ENCODE results near the gene ATP2B3. TPM values are rescaled to one million over a fixed set of nuclear protein-coding genes. Genes with fewer than 3 reads are reported as not detected.

Gene ATP2B3
- total RNA-seq, 1 donor from 2014 or later, result 0.10 TPM

- no peak for DNase-seq (ENCODE audit: low spot score)
- TF ChIP-seq, protein P1, sequence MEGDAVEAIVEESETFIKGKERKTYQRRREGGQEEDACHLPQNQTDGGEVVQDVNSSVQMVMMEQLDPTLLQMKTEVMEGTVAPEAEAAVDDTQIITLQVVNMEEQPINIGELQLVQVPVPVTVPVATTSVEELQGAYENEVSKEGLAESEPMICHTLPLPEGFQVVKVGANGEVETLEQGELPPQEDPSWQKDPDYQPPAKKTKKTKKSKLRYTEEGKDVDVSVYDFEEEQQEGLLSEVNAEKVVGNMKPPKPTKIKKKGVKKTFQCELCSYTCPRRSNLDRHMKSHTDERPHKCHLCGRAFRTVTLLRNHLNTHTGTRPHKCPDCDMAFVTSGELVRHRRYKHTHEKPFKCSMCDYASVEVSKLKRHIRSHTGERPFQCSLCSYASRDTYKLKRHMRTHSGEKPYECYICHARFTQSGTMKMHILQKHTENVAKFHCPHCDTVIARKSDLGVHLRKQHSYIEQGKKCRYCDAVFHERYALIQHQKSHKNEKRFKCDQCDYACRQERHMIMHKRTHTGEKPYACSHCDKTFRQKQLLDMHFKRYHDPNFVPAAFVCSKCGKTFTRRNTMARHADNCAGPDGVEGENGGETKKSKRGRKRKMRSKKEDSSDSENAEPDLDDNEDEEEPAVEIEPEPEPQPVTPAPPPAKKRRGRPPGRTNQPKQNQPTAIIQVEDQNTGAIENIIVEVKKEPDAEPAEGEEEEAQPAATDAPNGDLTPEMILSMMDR (IDR thresholded peaks at IDR 0.05; ENCODE audit: unreplicated experiment), result no peak
- Mint-ChIP-seq H3K27ac (ENCODE audit: unreplicated experiment) (no peak overlapping the region), H3K4me3 (ENCODE audit: unreplicated experiment) (no peak overlapping the region), H3K4me1 (ENCODE audit: unreplicated experiment) (peaks cover 6% of the 10 kb centered on the region), H3K9me3 (ENCODE audit: unreplicated experiment) (no peaks in the 10 kb centered on the region), H3K27me3 (ENCODE audit: unreplicated experiment) (peaks cover 7% of the 10 kb centered on the region), H3K36me3 (ENCODE audit: low read depth, unreplicated experiment) (peaks cover 5% of the 10 kb centered on the region)
These were observed 12.1 kb upstream of the ATP2B3 start for GRCh38 chrX:153505361-153505760.

- H3K36me3 Mint-ChIP-seq (ENCODE audit: low read depth, unreplicated experiment), result no peaks in the 10 kb centered on the region
- peak; percentile 82 for DNase-seq (ENCODE audit: low spot score)
- no peaks in the 10 kb centered on the region for H3K27me3 Mint-ChIP-seq (ENCODE audit: unreplicated experiment)
- no peaks in the 10 kb centered on the region for H3K4me1 Mint-ChIP-seq (ENCODE audit: unreplicated experiment)
- peak overlapping the region; percentile 72 for H3K27ac Mint-ChIP-seq (ENCODE audit: unreplicated experiment)
- no peak overlapping the region for H3K4me3 Mint-ChIP-seq (ENCODE audit: unreplicated experiment)
- TF ChIP-seq, protein P1 (IDR thresholded peaks at IDR 0.05; ENCODE audit: unreplicated experiment), result peak; percentile 80
- H3K9me3 Mint-ChIP-seq (ENCODE audit: unreplicated experiment), result no peaks in the 10 kb centered on the region
These were observed 9.8 kb upstream of the ATP2B3 start for GRCh38 chrX:153507484-153508178.

DNA sequence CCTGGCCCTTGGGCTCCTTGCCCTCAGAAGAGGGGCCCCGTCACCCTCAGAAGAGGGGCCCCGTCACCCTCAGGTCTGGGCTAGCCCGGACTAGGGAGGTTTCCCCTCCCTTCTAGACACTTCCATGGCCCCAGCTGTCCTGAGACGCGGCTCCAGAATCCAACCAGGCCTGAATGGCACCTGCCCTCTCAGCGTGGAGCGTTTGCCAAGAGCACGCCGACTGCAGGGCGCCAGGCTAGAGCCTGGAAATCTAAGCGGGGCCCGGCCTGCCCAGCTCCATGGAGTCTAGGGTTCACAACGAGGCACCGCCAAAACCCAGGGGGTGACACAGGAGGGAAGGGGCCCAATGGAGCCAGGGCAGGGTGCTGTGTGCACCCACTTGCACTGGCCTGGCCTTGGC lies 7.8 kb upstream of the ATP2B3 start:
- no peaks in the 10 kb centered on the region for H3K4me1 Mint-ChIP-seq (ENCODE audit: unreplicated experiment)
- TF ChIP-seq, protein P1 (IDR thresholded peaks at IDR 0.05; ENCODE audit: unreplicated experiment), result no peak
- no peaks in the 10 kb centered on the region for H3K9me3 Mint-ChIP-seq (ENCODE audit: unreplicated experiment)
- no peak for DNase-seq (ENCODE audit: low spot score)
- H3K27ac Mint-ChIP-seq (ENCODE audit: unreplicated experiment), result no peak overlapping the region
- no peak overlapping the region for H3K4me3 Mint-ChIP-seq (ENCODE audit: unreplicated experiment)
- H3K36me3 Mint-ChIP-seq (ENCODE audit: low read depth, unreplicated experiment), result no peaks in the 10 kb centered on the region
- peaks cover 3% of the 10 kb centered on the region for H3K27me3 Mint-ChIP-seq (ENCODE audit: unreplicated experiment)

DNA sequence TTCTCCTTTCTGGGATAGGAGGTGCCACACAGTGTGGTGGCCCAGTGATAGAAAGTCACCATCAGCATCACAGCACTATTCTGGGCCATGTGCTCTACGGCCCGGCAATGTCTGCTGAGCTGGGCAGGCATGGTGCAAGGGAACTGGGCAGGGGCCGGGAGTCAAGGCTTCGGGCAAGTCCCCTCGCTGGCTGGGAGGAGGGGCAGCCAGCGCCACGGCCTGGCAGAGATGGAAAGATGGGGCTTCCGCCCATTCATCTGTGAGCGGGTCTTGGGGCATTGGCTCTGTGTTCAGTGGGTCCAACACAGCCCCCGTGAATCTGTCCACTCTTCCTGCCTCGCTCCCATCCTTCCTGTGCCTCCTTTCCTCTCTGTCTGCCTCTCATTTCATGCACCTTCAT lies 7.1 kb upstream of the ATP2B3 start:
- no peak overlapping the region for H3K27ac Mint-ChIP-seq (ENCODE audit: unreplicated experiment)
- no peaks in the 10 kb centered on the region for H3K4me1 Mint-ChIP-seq (ENCODE audit: unreplicated experiment)
- no peak overlapping the region for H3K4me3 Mint-ChIP-seq (ENCODE audit: unreplicated experiment)
- TF ChIP-seq, protein P1 (IDR thresholded peaks at IDR 0.05; ENCODE audit: unreplicated experiment), result no peak
- H3K36me3 Mint-ChIP-seq (ENCODE audit: low read depth, unreplicated experiment), result no peaks in the 10 kb centered on the region
- H3K9me3 Mint-ChIP-seq (ENCODE audit: unreplicated experiment), result no peaks in the 10 kb centered on the region
- H3K27me3 Mint-ChIP-seq (ENCODE audit: unreplicated experiment), result peaks cover 5% of the 10 kb centered on the region
- no peak for DNase-seq (ENCODE audit: low spot score)

GRCh38 chrX:153511784-153512500 lies 5.5 kb upstream of the ATP2B3 start:
- no peak for DNase-seq (ENCODE audit: low spot score)
- peaks cover 6% of the 10 kb centered on the region for H3K36me3 Mint-ChIP-seq (ENCODE audit: low read depth, unreplicated experiment)
- no peaks in the 10 kb centered on the region for H3K9me3 Mint-ChIP-seq (ENCODE audit: unreplicated experiment)
- peaks cover 4% of the 10 kb centered on the region for H3K4me1 Mint-ChIP-seq (ENCODE audit: unreplicated experiment)
- H3K27me3 Mint-ChIP-seq (ENCODE audit: unreplicated experiment), result peaks cover 14% of the 10 kb centered on the region
- TF ChIP-seq, protein P1 (IDR thresholded peaks at IDR 0.05; ENCODE audit: unreplicated experiment), result no peak
- no peak overlapping the region for H3K27ac Mint-ChIP-seq (ENCODE audit: unreplicated experiment)
- no peak overlapping the region for H3K4me3 Mint-ChIP-seq (ENCODE audit: unreplicated experiment)
